Thyroid gland (tissue), 4 donors: ENCODE data around the gene TBCD. TPM values are rescaled to one million over a fixed set of nuclear protein-coding genes. Genes with fewer than 3 reads are reported as not detected.
"Not testable (repeated sequence)": the region's sequence is repeated elsewhere in the genome, so short reads cannot be mapped to it uniquely, and the experiment has no call there.

Source experiments
- DNase-seq, 2 donors: peaks; one replicate each; pipeline ENCODE4 v3.0.0-alpha.2; 2019
- H3K27ac ChIP-seq, 3 donors: fragments of 200-600 bp; sonication (generic); 1 replicate in 2 of 3; 2 replicates in 1 of 3; pipeline ENCODE4 v1.5.1; 2016 to 2019; ENCODE audit warnings: mild to moderate bottlenecking in 1 of 3, moderate library complexity in 1 of 3
- H3K27me3 ChIP-seq: fragments of 200-600 bp; sonication (generic); one replicate; pipeline ENCODE4 v1.5.1; 2019
- H3K36me3 ChIP-seq, 2 donors: fragments of 200-600 bp; sonication (generic); one replicate each; pipeline ENCODE4 v1.5.1; 2016 to 2019
- H3K4me1 ChIP-seq, 2 donors: fragments of 200-600 bp; sonication (generic); one replicate each; pipeline ENCODE4 v1.5.1; 2017 to 2019
- H3K4me3 ChIP-seq, 3 donors: fragments of 200-600 bp; sonication (generic); replicated peaks in 1 of 3; 1 replicate in 2 of 3; 2 replicates in 1 of 3; pipeline ENCODE4 v1.5.1; 2016; ENCODE audit warnings: mild to moderate bottlenecking in 1 of 3
- H3K9me3 ChIP-seq: fragments of 200-600 bp; sonication (generic); one replicate; pipeline ENCODE4 v1.5.1; 2017
- CTCF ChIP-seq, 6 experiments: fragments of 200-600 bp in 3 of 6; fragments of 450-650 bp in 3 of 6; sonication (generic) in 3 of 6; IDR thresholded peaks; one replicate each; pipeline ENCODE4 v1.5.1; 2016 to 2019; ENCODE audit warnings: antibody characterized with exemption in 6 of 6, mild to moderate bottlenecking in 2 of 6, inconsistent platforms in 1 of 6, moderate library complexity in 1 of 6
- POLR2A ChIP-seq, 2 donors: fragments of 450-650 bp; IDR thresholded peaks; one replicate each; pipeline ENCODE4 v1.6.1; 2017; ENCODE audit warnings: antibody characterized with exemption in 2 of 2, mild to moderate bottlenecking in 2 of 2, moderate library complexity in 1 of 2
- WGBS, 2 donors: methylation state at CpG; one replicate each; pipeline ENCODE4 v1.1.5; 2017; 5-methylcytosine and 5-hydroxymethylcytosine counted together
- intact Hi-C: fragments of 100-400 bp; cut with DNase I; formaldehyde crosslinking; loops from one replicate; pipeline ENCODE4 v1.15.1; 2023
- total RNA-seq, 4 donors: library from RNA; depleted of rRNA; stranded (reverse); fragments of >200 nt; gene quantifications; one replicate each; pipeline ENCODE4 v1.2.3, GENCODE V29; 2016

Gene TBCD
- total RNA-seq, 4 donors from 2014 or later: 72.6 to 85.9 (median 79.6) TPM

- H3K27me3 ChIP-seq: no peaks in the 10 kb centered on the region
- intact Hi-C loops: no loop called here
- DNase-seq: no peak
- no peaks in the 10 kb centered on the region for H3K9me3 ChIP-seq
- H3K27ac ChIP-seq: no peak overlapping the region
- peaks cover 23 to 24% of the 10 kb centered on the region in 2 donors for H3K36me3 ChIP-seq
- peaks cover 6 to 17% of the 10 kb centered on the region in 2 donors for H3K4me1 ChIP-seq
- TF ChIP-seq POLR2A (IDR thresholded peaks at IDR 0.05) (no peak), CTCF (IDR thresholded peaks at IDR 0.05) (no peak)
- H3K4me3 ChIP-seq: no peak overlapping the region
- WGBS, 2 donors: 86 to 90% methylated on average over 20 to 26 of the region's 26 CpGs
Measured at GRCh38 chr17:82737967-82738877, 13.6 kb upstream of the TBCD start.

GRCh38 chr17:82740906-82741759 lies 10.7 kb upstream of the TBCD start:
- Histone ChIP-seq H3K36me3 (peaks cover 24 to 27% of the 10 kb centered on the region in 2 donors), H3K4me3 (no peak overlapping the region), H3K27ac (no peak overlapping the region), H3K4me1 (peaks cover 2 to 7% of the 10 kb centered on the region in 2 donors), H3K27me3 (no peaks in the 10 kb centered on the region), H3K9me3 (no peaks in the 10 kb centered on the region)
- TF ChIP-seq CTCF (IDR thresholded peaks at IDR 0.05) (no peak), POLR2A (IDR thresholded peaks at IDR 0.05) (no peak)
- no peak for DNase-seq
- intact Hi-C loops: no loop called here
- 98% methylated on average over 10 of the region's 10 CpGs for WGBS, 2 donors

- Histone ChIP-seq H3K9me3 (no peaks in the 10 kb centered on the region), H3K4me1 (no peaks in the 10 kb centered on the region), H3K4me3 (no peak overlapping the region), H3K27ac (no peak overlapping the region), H3K27me3 (no peaks in the 10 kb centered on the region), H3K36me3 (peaks cover 24 to 27% of the 10 kb centered on the region in 2 donors)
- DNase-seq: no peak
- TF ChIP-seq POLR2A (IDR thresholded peaks at IDR 0.05): no peak
- TF ChIP-seq CTCF (IDR thresholded peaks at IDR 0.05): no peak
- WGBS, 2 donors: 93 to 96% methylated on average over 14 of the region's 16 CpGs
- intact Hi-C loops: no loop called here
Measured at GRCh38 chr17:82743344-82744219, 8.3 kb upstream of the TBCD start.

- H3K36me3 ChIP-seq: peaks cover 23 to 27% of the 10 kb centered on the region in 2 donors
- H3K27me3 ChIP-seq, H3K4me3 ChIP-seq, H3K27ac ChIP-seq, H3K9me3 ChIP-seq, H3K4me1 ChIP-seq, DNase-seq, intact Hi-C loops: not testable (repeated sequence)
- WGBS, 2 donors: 59 to 70% methylated on average over 7 of the region's 7 CpGs
Measured at GRCh38 chr17:82744736-82745135, 7.1 kb upstream of the TBCD start.

- no peaks in the 10 kb centered on the region for H3K9me3 ChIP-seq
- DNase-seq: no peak
- H3K4me3 ChIP-seq: no peak overlapping the region
- intact Hi-C loops: no loop called here
- no peak overlapping the region for H3K27ac ChIP-seq
- 83 to 85% methylated on average over 8 of the region's 8 CpGs for WGBS, 2 donors
- H3K27me3 ChIP-seq: no peaks in the 10 kb centered on the region
- H3K36me3 ChIP-seq: peaks cover 17 to 20% of the 10 kb centered on the region in 2 donors
- no peaks in the 10 kb centered on the region for H3K4me1 ChIP-seq
- no peak for TF ChIP-seq POLR2A (IDR thresholded peaks at IDR 0.05)
- TF ChIP-seq CTCF (IDR thresholded peaks at IDR 0.05): no peak
Measured at GRCh38 chr17:82745524-82745923, 6.3 kb upstream of the TBCD start.
